K562 (cell line): ENCODE data around the gene ZNF564. TPM values are rescaled to one million over a fixed set of nuclear protein-coding genes. Genes with fewer than 3 reads are reported as not detected.

Source experiments
- ASH1L ChIP-seq: fragments of 450-650 bp; IDR thresholded peaks from 2 replicates; pipeline ENCODE4 v1.6.1; 2018; ENCODE audit warnings: borderline replicate concordance, mild to moderate bottlenecking, low read depth; ENCODE audit not compliant: partially characterized antibody
- CCAR2 ChIP-seq: fragments of 200-400 bp; formaldehyde crosslinking; IDR thresholded peaks from 2 replicates; pipeline ENCODE4 v1.6.1; 2017; ENCODE audit warnings: mild to moderate bottlenecking, low read depth, low read length
- CEBPG ChIP-seq, 3 experiments: fragments of 200-800 bp in 1 of 3; sonication (Bioruptor generic) in 1 of 3; sonication (generic) in 1 of 3; formaldehyde crosslinking in 1 of 3; IDR thresholded peaks in 2 of 3; conservative IDR thresholded peaks in 1 of 3; 2 replicates each; pipeline versions ENCODE4 v1.6.1 to v1.8.0; 2016 to 2022; ENCODE audit warnings: missing compliant biosample characterization in 2 of 3, missing genetic modification characterization in 2 of 3, mild to moderate bottlenecking in 1 of 3, missing genetic modification reagents in 1 of 3
- ELF4 ChIP-seq: fragments of 450-650 bp; formaldehyde crosslinking; IDR thresholded peaks from 2 replicates; pipeline ENCODE4 v1.4.0; 2022; ENCODE audit warnings: missing genetic modification characterization
- EZH2 ChIP-seq: IDR thresholded peaks from 2 replicates; pipeline ENCODE4 v1.6.1; 2012; ENCODE audit warnings: low read depth, mild to moderate bottlenecking, inconsistent platforms, low read length, borderline replicate concordance
- FUS ChIP-seq: fragments of 200-400 bp; formaldehyde crosslinking; optimal IDR thresholded peaks from 2 replicates; pipeline ENCODE3; 2017; ENCODE audit warnings: low read depth, low read length
- MCM3 ChIP-seq: fragments of 450-650 bp; IDR thresholded peaks from 2 replicates; pipeline ENCODE4 v1.6.1; 2016
- NFIC ChIP-seq: fragments of 450-650 bp; IDR thresholded peaks from 2 replicates; pipeline ENCODE4 v1.6.1; 2017; ENCODE audit warnings: mild to moderate bottlenecking, inconsistent platforms
- RBM25 ChIP-seq: fragments of 200-400 bp; formaldehyde crosslinking; IDR thresholded peaks from 2 replicates; pipeline ENCODE4 v1.6.1; 2018; ENCODE audit warnings: low read length, low read depth, moderate library complexity; ENCODE audit not compliant: severe bottlenecking
- ZNF224 ChIP-seq: sonication (generic); formaldehyde crosslinking; IDR thresholded peaks from 2 replicates; pipeline ENCODE4 v1.8.0; 2022; ENCODE audit warnings: mild to moderate bottlenecking, missing genetic modification reagents
- ZNF263 ChIP-seq: sonication (generic); formaldehyde crosslinking; IDR thresholded peaks from 2 replicates; pipeline ENCODE4 v1.8.0; 2022; ENCODE audit warnings: mild to moderate bottlenecking, missing genetic modification reagents, borderline replicate concordance
- ZNF324 ChIP-seq: fragments of 250-450 bp; sonication (Bioruptor Pico); IDR thresholded peaks from 2 replicates; pipeline ENCODE4 v1.4.0; 2020; ENCODE audit warnings: mild to moderate bottlenecking
- ZNF699 ChIP-seq: fragments of 250-450 bp; sonication (Bioruptor Pico); IDR thresholded peaks from 2 replicates; pipeline ENCODE4 v1.8.0; 2021; ENCODE audit warnings: mild to moderate bottlenecking, moderate library complexity; ENCODE audit not compliant: insufficient replicate concordance
- polyA plus RNA-seq, 8 experiments: library from polyadenylated mRNA; depleted of rRNA in 4 of 8; stranded (reverse) in 5 of 8; unstranded in 3 of 8; fragments of >200 nt; fragmentation: Nextera tagmentation in 2 of 8; fragmentation: Illumina TruSeq in 1 of 8; extraction: Ambion mirVana in 2 of 8; extraction: Trizol in 1 of 8; gene quantifications; 2 replicates each; pipeline versions ENCODE4 v1.2.1 to v1.2.3, GENCODE V29; 2011 to 2014; ENCODE audit warnings: inconsistent platforms in 1 of 8, missing spikeins in 1 of 8
- total RNA-seq, 7 experiments: library from RNA; depleted of rRNA in 6 of 7; stranded (reverse); fragments of >200 nt in 6 of 7; fragmentation: Illumina TruSeq in 2 of 7; extraction: Trizol in 2 of 7; gene quantifications; 2 replicates each; pipeline versions ENCODE4 v1.2.1 to v1.2.3, GENCODE V29; 2011 to 2021; ENCODE audit warnings: low replicate concordance in 1 of 7
- TF ChIP-seq, protein P1 (sequence below): fragments of 450-650 bp; IDR thresholded peaks from 2 replicates; pipeline ENCODE4 v1.6.1; 2016; ENCODE audit warnings: low read depth
- TF ChIP-seq, protein P2 (sequence below): fragments of 200-400 bp; formaldehyde crosslinking; IDR thresholded peaks from 2 replicates; pipeline ENCODE4 v1.6.1; 2017; ENCODE audit warnings: mild to moderate bottlenecking, low read depth, low read length, moderate library complexity
- TF ChIP-seq, protein P3 (sequence below): IDR thresholded peaks from 2 replicates; pipeline ENCODE4 v1.6.1; 2011; ENCODE audit not compliant: insufficient read length; ENCODE audit errors: extremely low read depth

ZNF564 gene
- total and polyA plus RNA-seq, 9 of the 15 experiments (the other 6 are each of a cell fraction or from before 2014, with no cell fraction given), result 1.4 to 8.1 (median 5.6) TPM

DNA sequence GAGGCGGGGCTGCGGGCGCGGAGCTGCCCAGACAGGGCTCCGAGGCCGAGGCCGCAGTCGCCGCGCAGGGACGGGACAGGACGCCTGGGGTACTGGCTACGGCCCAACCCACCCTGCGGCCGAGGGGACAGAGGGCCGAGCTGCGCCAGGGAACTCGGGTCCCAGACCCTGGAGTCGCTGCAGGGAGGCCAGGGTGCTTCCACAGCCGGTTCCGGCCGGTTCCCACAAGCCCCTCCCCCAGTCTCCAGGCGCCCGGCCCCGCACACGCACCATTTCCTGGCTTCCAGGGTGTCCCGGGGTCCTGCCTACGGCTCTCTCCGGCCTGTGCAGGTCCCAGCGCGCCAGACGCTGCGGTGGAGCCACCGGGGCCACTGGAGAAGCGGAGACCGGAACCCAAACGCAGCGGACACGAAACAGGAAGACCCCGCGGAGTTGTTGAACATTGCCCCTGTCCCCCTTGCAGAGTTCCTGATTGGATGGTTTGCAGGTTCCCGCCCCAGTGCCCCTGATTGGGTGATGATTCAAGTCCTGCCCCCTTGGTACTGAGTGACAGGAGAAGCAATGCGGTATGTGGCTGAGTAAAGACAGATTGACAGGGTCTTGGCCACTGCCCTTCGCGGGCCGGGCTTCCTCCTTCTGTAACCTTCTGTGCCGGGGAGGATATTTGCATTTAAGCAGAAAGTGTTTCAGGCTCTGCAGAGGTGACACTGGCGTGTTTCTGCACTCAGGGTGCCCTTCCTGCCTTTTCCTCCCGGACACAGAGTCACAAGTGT is at the start of gene ZNF564 (continued):
- TF ChIP-seq, protein P1, sequence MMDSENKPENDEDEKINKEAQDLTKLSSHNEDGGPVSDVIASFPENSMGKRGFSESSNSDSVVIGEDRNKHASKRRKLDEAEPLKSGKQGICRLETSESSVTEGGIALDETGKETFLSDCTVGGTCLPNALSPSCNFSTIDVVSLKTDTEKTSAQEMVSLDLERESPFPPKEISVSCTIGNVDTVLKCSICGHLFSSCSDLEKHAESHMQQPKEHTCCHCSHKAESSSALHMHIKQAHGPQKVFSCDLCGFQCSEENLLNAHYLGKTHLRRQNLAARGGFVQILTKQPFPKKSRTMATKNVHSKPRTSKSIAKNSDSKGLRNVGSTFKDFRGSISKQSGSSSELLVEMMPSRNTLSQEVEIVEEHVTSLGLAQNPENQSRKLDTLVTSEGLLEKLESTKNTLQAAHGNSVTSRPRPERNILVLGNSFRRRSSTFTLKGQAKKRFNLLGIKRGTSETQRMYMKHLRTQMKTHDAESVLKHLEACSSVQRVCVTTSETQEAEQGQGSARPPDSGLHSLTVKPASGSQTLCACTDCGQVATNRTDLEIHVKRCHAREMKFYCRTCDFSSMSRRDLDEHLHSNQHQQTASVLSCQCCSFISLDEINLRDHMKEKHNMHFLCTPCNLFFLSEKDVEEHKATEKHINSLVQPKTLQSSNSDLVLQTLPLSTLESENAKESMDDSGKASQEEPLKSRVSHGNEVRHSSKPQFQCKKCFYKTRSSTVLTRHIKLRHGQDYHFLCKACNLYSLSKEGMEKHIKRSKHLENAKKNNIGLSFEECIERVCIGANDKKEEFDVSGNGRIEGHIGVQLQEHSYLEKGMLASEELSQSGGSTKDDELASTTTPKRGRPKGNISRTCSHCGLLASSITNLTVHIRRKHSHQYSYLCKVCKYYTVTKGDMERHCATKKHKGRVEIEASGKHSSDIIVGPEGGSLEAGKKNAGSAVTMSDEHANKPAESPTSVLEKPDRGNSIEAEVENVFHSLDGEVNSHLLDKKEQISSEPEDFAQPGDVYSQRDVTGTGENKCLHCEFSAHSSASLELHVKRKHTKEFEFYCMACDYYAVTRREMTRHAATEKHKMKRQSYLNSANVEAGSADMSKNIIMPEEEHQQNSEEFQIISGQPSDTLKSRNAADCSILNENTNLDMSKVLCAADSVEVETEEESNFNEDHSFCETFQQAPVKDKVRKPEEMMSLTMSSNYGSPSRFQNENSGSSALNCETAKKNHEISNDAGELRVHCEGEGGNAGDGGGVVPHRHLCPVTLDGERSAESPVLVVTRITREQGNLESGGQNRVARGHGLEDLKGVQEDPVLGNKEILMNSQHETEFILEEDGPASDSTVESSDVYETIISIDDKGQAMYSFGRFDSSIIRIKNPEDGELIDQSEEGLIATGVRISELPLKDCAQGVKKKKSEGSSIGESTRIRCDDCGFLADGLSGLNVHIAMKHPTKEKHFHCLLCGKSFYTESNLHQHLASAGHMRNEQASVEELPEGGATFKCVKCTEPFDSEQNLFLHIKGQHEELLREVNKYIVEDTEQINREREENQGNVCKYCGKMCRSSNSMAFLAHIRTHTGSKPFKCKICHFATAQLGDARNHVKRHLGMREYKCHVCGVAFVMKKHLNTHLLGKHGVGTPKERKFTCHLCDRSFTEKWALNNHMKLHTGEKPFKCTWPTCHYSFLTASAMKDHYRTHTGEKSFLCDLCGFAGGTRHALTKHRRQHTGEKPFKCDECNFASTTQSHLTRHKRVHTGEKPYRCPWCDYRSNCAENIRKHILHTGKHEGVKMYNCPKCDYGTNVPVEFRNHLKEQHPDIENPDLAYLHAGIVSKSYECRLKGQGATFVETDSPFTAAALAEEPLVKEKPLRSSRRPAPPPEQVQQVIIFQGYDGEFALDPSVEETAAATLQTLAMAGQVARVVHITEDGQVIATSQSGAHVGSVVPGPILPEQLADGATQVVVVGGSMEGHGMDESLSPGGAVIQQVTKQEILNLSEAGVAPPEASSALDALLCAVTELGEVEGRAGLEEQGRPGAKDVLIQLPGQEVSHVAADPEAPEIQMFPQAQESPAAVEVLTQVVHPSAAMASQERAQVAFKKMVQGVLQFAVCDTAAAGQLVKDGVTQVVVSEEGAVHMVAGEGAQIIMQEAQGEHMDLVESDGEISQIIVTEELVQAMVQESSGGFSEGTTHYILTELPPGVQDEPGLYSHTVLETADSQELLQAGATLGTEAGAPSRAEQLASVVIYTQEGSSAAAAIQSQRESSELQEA, result no peak; the same call in 1 of the 2 replicates
- TF ChIP-seq, protein P2, sequence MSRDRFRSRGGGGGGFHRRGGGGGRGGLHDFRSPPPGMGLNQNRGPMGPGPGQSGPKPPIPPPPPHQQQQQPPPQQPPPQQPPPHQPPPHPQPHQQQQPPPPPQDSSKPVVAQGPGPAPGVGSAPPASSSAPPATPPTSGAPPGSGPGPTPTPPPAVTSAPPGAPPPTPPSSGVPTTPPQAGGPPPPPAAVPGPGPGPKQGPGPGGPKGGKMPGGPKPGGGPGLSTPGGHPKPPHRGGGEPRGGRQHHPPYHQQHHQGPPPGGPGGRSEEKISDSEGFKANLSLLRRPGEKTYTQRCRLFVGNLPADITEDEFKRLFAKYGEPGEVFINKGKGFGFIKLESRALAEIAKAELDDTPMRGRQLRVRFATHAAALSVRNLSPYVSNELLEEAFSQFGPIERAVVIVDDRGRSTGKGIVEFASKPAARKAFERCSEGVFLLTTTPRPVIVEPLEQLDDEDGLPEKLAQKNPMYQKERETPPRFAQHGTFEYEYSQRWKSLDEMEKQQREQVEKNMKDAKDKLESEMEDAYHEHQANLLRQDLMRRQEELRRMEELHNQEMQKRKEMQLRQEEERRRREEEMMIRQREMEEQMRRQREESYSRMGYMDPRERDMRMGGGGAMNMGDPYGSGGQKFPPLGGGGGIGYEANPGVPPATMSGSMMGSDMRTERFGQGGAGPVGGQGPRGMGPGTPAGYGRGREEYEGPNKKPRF, result no peak
- TF ChIP-seq ZNF699 (CRISPR knock-in tag), result no peak
- TF ChIP-seq NFIC, result peak; percentile 52; the same call in 1 of the 2 replicates
- no peak for TF ChIP-seq EZH2
- no peak for TF ChIP-seq MCM3
- TF ChIP-seq CEBPG (CRISPR knock-in tag; IDR thresholded peaks at IDR 0.05), result no peak
- TF ChIP-seq CEBPG (tag; conservative IDR thresholded peaks at IDR 0.05 in 1 of 2, IDR thresholded peaks at IDR 0.05 in 1 of 2), result no peak
- TF ChIP-seq ZNF324 (CRISPR knock-in tag), result no peak
- TF ChIP-seq FUS, result no peak
- TF ChIP-seq ELF4, result 0 out of 2 replicates have a peak, but pooled peaks have one; percentile 5
- no peak for TF ChIP-seq ZNF224 (CRISPR knock-in tag)
- TF ChIP-seq ASH1L, result peak; percentile 95
- peak; percentile 47; the same call in 1 of the 2 replicates for TF ChIP-seq ZNF263 (CRISPR knock-in tag)
- TF ChIP-seq, protein P3, sequence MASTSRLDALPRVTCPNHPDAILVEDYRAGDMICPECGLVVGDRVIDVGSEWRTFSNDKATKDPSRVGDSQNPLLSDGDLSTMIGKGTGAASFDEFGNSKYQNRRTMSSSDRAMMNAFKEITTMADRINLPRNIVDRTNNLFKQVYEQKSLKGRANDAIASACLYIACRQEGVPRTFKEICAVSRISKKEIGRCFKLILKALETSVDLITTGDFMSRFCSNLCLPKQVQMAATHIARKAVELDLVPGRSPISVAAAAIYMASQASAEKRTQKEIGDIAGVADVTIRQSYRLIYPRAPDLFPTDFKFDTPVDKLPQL, result no peak
- no peak for TF ChIP-seq CCAR2
- TF ChIP-seq RBM25, result peak; percentile 90
